HEK293T (cell line): ENCODE measurements around the gene CXXC5.
"Not testable (repeated sequence)": the region's sequence is repeated elsewhere in the genome, so short reads cannot be mapped to it uniquely, and the experiment has no call there.

Experiments used
- CTCF ChIA-PET: fragments of 350-600 bp; formaldehyde crosslinking; extraction: SDS; loops from one replicate; lab custom pipeline; 2021; ENCODE audit warnings: antibody characterized with exemption, inconsistent platforms; lab: Yijun Ruan, JAX
- POLR2A ChIA-PET: fragments of 350-600 bp; formaldehyde crosslinking; extraction: SDS; loops from one replicate; lab custom pipeline; 2020; ENCODE audit warnings: antibody characterized with exemption, inconsistent platforms; lab: Yijun Ruan, JAX
- DNase-seq: peaks from one replicate; pipeline ENCODE4 v3.0.0; 2012; ENCODE audit warnings: mixed read lengths; ENCODE audit errors: extremely low spot score
- ARNT ChIP-seq: fragments of 450-650 bp; IDR thresholded peaks from 2 replicates; pipeline ENCODE4 v1.6.1; 2017; ENCODE audit warnings: mild to moderate bottlenecking
- BHLHE40 ChIP-seq: fragments of 450-650 bp; IDR thresholded peaks from 2 replicates; pipeline ENCODE4 v1.6.1; 2016; ENCODE audit warnings: mild to moderate bottlenecking, moderate library complexity, borderline replicate concordance
- CTBP1 ChIP-seq: fragments of 450-650 bp; IDR thresholded peaks from 2 replicates; pipeline ENCODE4 v1.6.1; 2016; ENCODE audit warnings: borderline replicate concordance
- ELF4 ChIP-seq: fragments of 450-650 bp; IDR thresholded peaks from 2 replicates; pipeline ENCODE4 v1.6.1; 2017; ENCODE audit warnings: antibody characterized with exemption
- FOXA1 ChIP-seq: fragments of 450-650 bp; IDR thresholded peaks from 2 replicates; pipeline ENCODE4 v1.6.1; 2016; ENCODE audit warnings: mild to moderate bottlenecking
- FOXK2 ChIP-seq: fragments of 450-650 bp; IDR thresholded peaks from 2 replicates; pipeline ENCODE4 v1.6.1; 2016; ENCODE audit warnings: mild to moderate bottlenecking
- FOXM1 ChIP-seq: fragments of 450-650 bp; IDR thresholded peaks from 2 replicates; pipeline ENCODE4 v1.6.1; 2017; ENCODE audit warnings: mild to moderate bottlenecking, borderline replicate concordance
- HDGF ChIP-seq: fragments of 450-650 bp; IDR thresholded peaks from 2 replicates; pipeline ENCODE4 v1.6.1; 2017; ENCODE audit warnings: antibody characterized with exemption, borderline replicate concordance
- L3MBTL2 ChIP-seq: fragments of 450-650 bp; conservative IDR thresholded peaks from 2 replicates; pipeline ENCODE4 v1.6.1; 2016; ENCODE audit warnings: mild to moderate bottlenecking
- LEF1 ChIP-seq: fragments of 450-650 bp; IDR thresholded peaks from 2 replicates; pipeline ENCODE4 v1.6.1; 2017; ENCODE audit warnings: mild to moderate bottlenecking, borderline replicate concordance
- NFRKB ChIP-seq: fragments of 450-650 bp; IDR thresholded peaks from 2 replicates; pipeline ENCODE4 v1.6.1; 2016; ENCODE audit warnings: mild to moderate bottlenecking, moderate library complexity
- PKNOX1 ChIP-seq: fragments of 450-650 bp; IDR thresholded peaks from 2 replicates; pipeline ENCODE4 v1.6.1; 2016
- SP1 ChIP-seq: fragments of 450-650 bp; IDR thresholded peaks from 2 replicates; pipeline ENCODE4 v1.6.1; 2017
- SUZ12 ChIP-seq: fragments of 450-650 bp; IDR thresholded peaks from 2 replicates; pipeline ENCODE4 v1.6.1; 2016; ENCODE audit warnings: mild to moderate bottlenecking
- TARDBP ChIP-seq: fragments of 450-650 bp; IDR thresholded peaks from 2 replicates; pipeline ENCODE4 v1.6.1; 2016
- ZNF384 ChIP-seq: fragments of 450-650 bp; IDR thresholded peaks from 2 replicates; pipeline ENCODE4 v1.6.1; 2016

Gene CXXC5

GRCh38 chr5:139611703-139612584, 36.2 kb upstream of the CXXC5 start:
- ChIA-PET POLR2A (no interaction called here), CTCF (interaction anchor here (1.0 to 1.8 kb wide), 3 partner anchors 22 to 91 kb away, joined by 3 to 4 read pairs (median 3); no protein-coding TSS in a partner anchor)
- DNase-seq, result no peak
- TF ChIP-seq L3MBTL2 (no peak), NFRKB (no peak), CTBP1 (no peak), TARDBP (no peak), SP1 (no peak), PKNOX1 (no peak), ZNF384 (no peak), FOXM1 (no peak), BHLHE40 (no peak), FOXA1 (no peak), LEF1 (no peak), FOXK2 (no peak), ARNT (no peak), ELF4 (no peak), HDGF (no peak), SUZ12 (no peak)

GRCh38 chr5:139619861-139620260, 28.3 kb upstream of the CXXC5 start:
- ChIA-PET CTCF (no interaction called here), POLR2A (no interaction called here)
- TF ChIP-seq L3MBTL2 (no peak), SP1 (no peak), ZNF384 (no peak), CTBP1 (no peak), NFRKB (no peak), BHLHE40 (no peak), ELF4 (no peak), LEF1 (no peak), ARNT (no peak), PKNOX1 (no peak), FOXA1 (no peak), HDGF (no peak), TARDBP (no peak)
- DNase-seq, result no peak

- DNase-seq, POLR2A ChIA-PET, CTCF ChIA-PET: not testable (repeated sequence)
These were observed 22.8 kb upstream of the CXXC5 start for GRCh38 chr5:139625398-139625797.

GRCh38 chr5:139630855-139631254, 17.3 kb upstream of the CXXC5 start:
- DNase-seq, result no peak
- POLR2A ChIA-PET, result interaction anchor here (0.5 kb wide), 1 partner anchor 38 kb away, joined by 3 read pairs; no protein-coding TSS in a partner anchor
- CTCF ChIA-PET, result interaction anchor here (1.0 kb wide), 1 partner anchor 134 kb away, joined by 3 read pairs; no protein-coding TSS in a partner anchor
- no peak for TF ChIP-seq L3MBTL2
- TF ChIP-seq HDGF, result no peak
- TF ChIP-seq NFRKB, result no peak
- no peak for TF ChIP-seq FOXK2
- no peak for TF ChIP-seq BHLHE40
- no peak for TF ChIP-seq SP1
- no peak for TF ChIP-seq LEF1
- no peak for TF ChIP-seq CTBP1

- no peak for DNase-seq
- ChIA-PET CTCF (interaction anchor here (0.6 to 1.2 kb wide), 7 partner anchors 23 to 139 kb away, joined by 3 to 11 read pairs (median 3); no protein-coding TSS in a partner anchor), POLR2A (interaction anchor here (0.5 kb wide), 1 partner anchor 38 kb away, joined by 3 read pairs; no protein-coding TSS in a partner anchor)
- TF ChIP-seq HDGF (no peak), CTBP1 (no peak), SUZ12 (no peak), PKNOX1 (no peak), NFRKB (no peak), TARDBP (no peak), L3MBTL2 (no peak), LEF1 (no peak)
These were observed 16.5 kb upstream of the CXXC5 start for GRCh38 chr5:139631520-139632165.
